Measurements from ENCODE around the gene PDIK1L. TPM values are rescaled to one million over a fixed set of nuclear protein-coding genes. Genes with fewer than 3 reads are reported as not detected.

The PDIK1L gene
- total RNA-seq, 1 experiment from 2014 or later = 5.6 TPM

GRCh38 chr1:26082020-26082350 lies 29.6 kb upstream of the PDIK1L start:
- no peak for TF ChIP-seq CTCF (conservative IDR thresholded peaks at IDR 0.05)
- Histone ChIP-seq H3K23me2 (ENCODE audit: insufficient read length, low read depth, low read length, poor library complexity, severe bottlenecking) (no peaks in the 10 kb centered on the region), H4K20me1 (ENCODE audit: control insufficient read depth, insufficient read depth, insufficient read length) (no peaks in the 10 kb centered on the region), H3K23ac (ENCODE audit: insufficient read length, low read depth, low read length) (no peak overlapping the region), H4K8ac (replicated peaks; ENCODE audit: insufficient read length, low read depth, low read length) (no peak overlapping the region), H3K4me2 (ENCODE audit: insufficient read depth, insufficient read length, low read length) (no peak overlapping the region), H3K27ac (ENCODE audit: insufficient read length, low read depth, low read length) (no peak overlapping the region), H3K9ac (ENCODE audit: extremely low read depth, insufficient read length, low read length) (no peak overlapping the region), H3K27me3 (ENCODE audit: insufficient read depth, low read length) (no peaks in the 10 kb centered on the region), H3T11ph (ENCODE audit: low read length) (no peak overlapping the region), H2BK20ac (ENCODE audit: low read depth, low read length, poor library complexity, severe bottlenecking) (no peak overlapping the region), H2BK5ac (ENCODE audit: insufficient read length, low read length) (no peak overlapping the region), H4K91ac (ENCODE audit: insufficient read length, low read depth, low read length) (no peak overlapping the region), H3K14ac (ENCODE audit: insufficient read depth, low read length) (no peak overlapping the region), H3K79me2 (ENCODE audit: insufficient read depth, low read length) (no peaks in the 10 kb centered on the region), H3K9me3 (ENCODE audit: control insufficient read depth, low read depth, low read length) (no peaks in the 10 kb centered on the region), H3K79me1 (ENCODE audit: insufficient read depth, low read depth, low read length, poor library complexity, severe bottlenecking) (no peaks in the 10 kb centered on the region), H3K4me1 (ENCODE audit: insufficient read depth, low read length) (no peaks in the 10 kb centered on the region; the same call in 1 of the 2 replicates), H3K56ac (ENCODE audit: insufficient read length, low read depth, low read length) (no peak overlapping the region), H2BK120ac (ENCODE audit: low read depth, low read length, poor library complexity, severe bottlenecking) (no peak overlapping the region), H2BK15ac (ENCODE audit: low read depth, low read length) (no peak overlapping the region), H3K18ac (ENCODE audit: insufficient read length, low read depth, low read length) (no peak overlapping the region), H2AK5ac (ENCODE audit: insufficient read length, low read length) (no peak overlapping the region), H4K5ac (ENCODE audit: insufficient read length, low read depth, low read length) (no peak overlapping the region), H2BK12ac (ENCODE audit: insufficient read length, low read depth, low read length) (no peak overlapping the region), H2AFZ (ENCODE audit: low read length) (no peak overlapping the region), H3K4ac (ENCODE audit: low read depth, low read length) (no peak overlapping the region)
- Mint-ChIP-seq H3K36me3 (ENCODE audit: insufficient read depth in 1 of 3, low read depth in 3 of 3) (no peaks in the 10 kb centered on the region), H3K27me3 (ENCODE audit: low read depth) (peaks cover 23% of the 10 kb centered on the region), H3K27ac (no peak overlapping the region), H3K4me1 (peaks cover 12 to 15% of the 10 kb centered on the region in 2 experiments), H3K4me3 (no peak overlapping the region), H3K9me3 (no peaks in the 10 kb centered on the region)
- no peak for DNase-seq
- no CpG with 5 or more reads among the region's 3 CpGs for WGBS (ENCODE audit: extremely low coverage, insufficient read length, low lambda C conversion rate)
